Embryonic facial prominence (tissue), 1 donor: Measurements from ENCODE around the gene SHANK2.

ENCODE experiments used
- DNase-seq: peaks from one replicate; pipeline ENCODE4 v3.0.0-alpha.2; 2016; ENCODE audit errors: extremely low spot score

SHANK2 gene

GRCh38 chr11:71202598-71202944 lies 49.8 kb downstream of the SHANK2 start:
- DNase-seq = no peak
